ENCODE data around the gene GLB1L3.

- TF ChIP-seq FOXM1 (IDR thresholded peaks at IDR 0.05; ENCODE audit: borderline replicate concordance, low read depth) (no peak), EP300 (IDR thresholded peaks at IDR 0.05; ENCODE audit: borderline replicate concordance) (no peak), TAF1 (IDR thresholded peaks at IDR 0.05; ENCODE audit: low read depth) (no peak), REST (IDR thresholded peaks at IDR 0.05; ENCODE audit: low read depth) (no peak), CEBPB (IDR thresholded peaks at IDR 0.05) (no peak), YY1 (IDR thresholded peaks at IDR 0.05; ENCODE audit: low read depth) (no peak), TCF12 (IDR thresholded peaks at IDR 0.05; ENCODE audit: low read depth) (no peak), USF1 (IDR thresholded peaks at IDR 0.05) (no peak), MAX (IDR thresholded peaks at IDR 0.05) (no peak), ZBTB7A (IDR thresholded peaks at IDR 0.05; ENCODE audit: low read depth) (no peak), EGR1 (IDR thresholded peaks at IDR 0.05) (no peak), CREB1 (IDR thresholded peaks at IDR 0.05; ENCODE audit: low read depth) (no peak), NFIC (IDR thresholded peaks at IDR 0.05) (no peak), RAD21 (IDR thresholded peaks at IDR 0.05; ENCODE audit: low read depth) (no peak)
Measured at GRCh38 chr11:134288486-134288885, 12.3 kb downstream of the GLB1L3 start.

All from Ishikawa (cell line).